Measurements from ENCODE around the gene RAX2. TPM values are rescaled to one million over a fixed set of nuclear protein-coding genes. Genes with fewer than 3 reads are reported as not detected.

Gene RAX2
- polyA plus RNA-seq, 2 donors = not detected

GRCh38 chr19:3803986-3804385 is 32.0 kb upstream of the RAX2 start:
- H3K36me3 ChIP-seq (ENCODE audit: control insufficient read depth in 2 of 2, insufficient read depth in 2 of 2, low read length in 1 of 2) = no peaks in the 10 kb centered on the region

GRCh38 chr19:3803114-3803888 is 31.3 kb upstream of the RAX2 start:
- Histone ChIP-seq H3K27me3 (ENCODE audit: control insufficient read depth in 1 of 2, insufficient read depth in 2 of 2, low read length in 2 of 2) (no peaks in the 10 kb centered on the region), H3K4me1 (ENCODE audit: control insufficient read depth in 2 of 2, insufficient read depth in 2 of 2, low read length in 1 of 2) (peaks cover 0 to 20% of the 10 kb centered on the region in 2 donors), H3K9me3 (ENCODE audit: control insufficient read depth in 2 of 2, insufficient read depth in 1 of 2, low read depth in 1 of 2, low read length in 1 of 2) (peaks cover 0 to 2% of the 10 kb centered on the region in 2 donors), H3K36me3 (ENCODE audit: control insufficient read depth in 2 of 2, insufficient read depth in 2 of 2, low read length in 1 of 2) (no peaks in the 10 kb centered on the region), H3K27ac (ENCODE audit: low read depth in 2 of 2, low read length in 1 of 2) (no peak overlapping the region), H3K4me3 (ENCODE audit: low read depth in 1 of 2, low read length in 2 of 2) (no peak overlapping the region)
- 84 to 87% methylated on average over 21 to 24 of the region's 24 CpGs for WGBS, 2 donors

More at GRCh38 chr19:3803986-3804385, 32.0 kb upstream of the RAX2 start:
- H3K4me1 ChIP-seq (ENCODE audit: control insufficient read depth in 2 of 2, insufficient read depth in 2 of 2, low read length in 1 of 2) = peaks cover 0 to 24% of the 10 kb centered on the region in 2 donors
- no peak overlapping the region for H3K4me3 ChIP-seq (ENCODE audit: low read depth in 1 of 2, low read length in 2 of 2)
- H3K27me3 ChIP-seq (ENCODE audit: control insufficient read depth in 1 of 2, insufficient read depth in 2 of 2, low read length in 2 of 2) = no peaks in the 10 kb centered on the region
- 69 to 73% methylated on average over 10 of the region's 10 CpGs for WGBS, 2 donors
- no peak overlapping the region for H3K27ac ChIP-seq (ENCODE audit: low read depth in 2 of 2, low read length in 1 of 2)
- peaks cover 0 to 2% of the 10 kb centered on the region in 2 donors for H3K9me3 ChIP-seq (ENCODE audit: control insufficient read depth in 2 of 2, insufficient read depth in 1 of 2, low read depth in 1 of 2, low read length in 1 of 2)

- Histone ChIP-seq H3K36me3 (ENCODE audit: control insufficient read depth in 2 of 2, insufficient read depth in 2 of 2, low read length in 1 of 2) (no peaks in the 10 kb centered on the region), H3K4me1 (ENCODE audit: control insufficient read depth in 2 of 2, insufficient read depth in 2 of 2, low read length in 1 of 2) (peaks cover 0 to 9% of the 10 kb centered on the region in 2 donors), H3K4me3 (ENCODE audit: low read depth in 1 of 2, low read length in 2 of 2) (no peak overlapping the region), H3K27me3 (ENCODE audit: control insufficient read depth in 1 of 2, insufficient read depth in 2 of 2, low read length in 2 of 2) (no peaks in the 10 kb centered on the region), H3K27ac (ENCODE audit: low read depth in 2 of 2, low read length in 1 of 2) (no peak overlapping the region), H3K9me3 (ENCODE audit: control insufficient read depth in 2 of 2, insufficient read depth in 1 of 2, low read depth in 1 of 2, low read length in 1 of 2) (no peaks in the 10 kb centered on the region)
- 3 to 4% methylated on average over 46 of the region's 46 CpGs for WGBS, 2 donors
Observed at GRCh38 chr19:3801412-3802096, 29.5 kb upstream of the RAX2 start.

- Histone ChIP-seq H3K4me1 (ENCODE audit: control insufficient read depth in 2 of 2, insufficient read depth in 2 of 2, low read length in 1 of 2) (peaks cover 0 to 9% of the 10 kb centered on the region in 2 donors), H3K27me3 (ENCODE audit: control insufficient read depth in 1 of 2, insufficient read depth in 2 of 2, low read length in 2 of 2) (no peaks in the 10 kb centered on the region), H3K9me3 (ENCODE audit: control insufficient read depth in 2 of 2, insufficient read depth in 1 of 2, low read depth in 1 of 2, low read length in 1 of 2) (no peaks in the 10 kb centered on the region), H3K27ac (ENCODE audit: low read depth in 2 of 2, low read length in 1 of 2) (no peak overlapping the region), H3K36me3 (ENCODE audit: control insufficient read depth in 2 of 2, insufficient read depth in 2 of 2, low read length in 1 of 2) (no peaks in the 10 kb centered on the region), H3K4me3 (ENCODE audit: low read depth in 1 of 2, low read length in 2 of 2) (no peak overlapping the region)
- WGBS, 2 donors = 32 to 36% methylated on average over 21 of the region's 21 CpGs
Observed at GRCh38 chr19:3800996-3801395, 29.0 kb upstream of the RAX2 start.

GRCh38 chr19:3798137-3798536 is 26.1 kb upstream of the RAX2 start:
- Histone ChIP-seq H3K4me1 (ENCODE audit: control insufficient read depth in 2 of 2, insufficient read depth in 2 of 2, low read length in 1 of 2) (peaks cover 0 to 9% of the 10 kb centered on the region in 2 donors), H3K9me3 (ENCODE audit: control insufficient read depth in 2 of 2, insufficient read depth in 1 of 2, low read depth in 1 of 2, low read length in 1 of 2) (no peaks in the 10 kb centered on the region), H3K36me3 (ENCODE audit: control insufficient read depth in 2 of 2, insufficient read depth in 2 of 2, low read length in 1 of 2) (no peaks in the 10 kb centered on the region), H3K27ac (ENCODE audit: low read depth in 2 of 2, low read length in 1 of 2) (no peak overlapping the region), H3K4me3 (ENCODE audit: low read depth in 1 of 2, low read length in 2 of 2) (no peak overlapping the region), H3K27me3 (ENCODE audit: control insufficient read depth in 1 of 2, insufficient read depth in 2 of 2, low read length in 2 of 2) (no peaks in the 10 kb centered on the region)
- WGBS, 2 donors = 60 to 63% methylated on average over 6 of the region's 6 CpGs

GRCh38 chr19:3796358-3796757 is 24.3 kb upstream of the RAX2 start:
- H3K27me3 ChIP-seq (ENCODE audit: control insufficient read depth in 1 of 2, insufficient read depth in 2 of 2, low read length in 2 of 2) = no peaks in the 10 kb centered on the region
- H3K4me3 ChIP-seq (ENCODE audit: low read depth in 1 of 2, low read length in 2 of 2) = no peak overlapping the region
- no peak overlapping the region for H3K27ac ChIP-seq (ENCODE audit: low read depth in 2 of 2, low read length in 1 of 2)
- 95 to 98% methylated on average over 2 of the region's 2 CpGs for WGBS, 2 donors
- H3K4me1 ChIP-seq (ENCODE audit: control insufficient read depth in 2 of 2, insufficient read depth in 2 of 2, low read length in 1 of 2) = peaks cover 0 to 3% of the 10 kb centered on the region in 2 donors
- no peaks in the 10 kb centered on the region for H3K36me3 ChIP-seq (ENCODE audit: control insufficient read depth in 2 of 2, insufficient read depth in 2 of 2, low read length in 1 of 2)
- H3K9me3 ChIP-seq (ENCODE audit: control insufficient read depth in 2 of 2, insufficient read depth in 1 of 2, low read depth in 1 of 2, low read length in 1 of 2) = no peaks in the 10 kb centered on the region

- 90 to 92% methylated on average over 3 of the region's 3 CpGs for WGBS, 2 donors
- Histone ChIP-seq H3K4me3 (ENCODE audit: low read depth in 1 of 2, low read length in 2 of 2) (no peak overlapping the region), H3K36me3 (ENCODE audit: control insufficient read depth in 2 of 2, insufficient read depth in 2 of 2, low read length in 1 of 2) (no peaks in the 10 kb centered on the region), H3K9me3 (ENCODE audit: control insufficient read depth in 2 of 2, insufficient read depth in 1 of 2, low read depth in 1 of 2, low read length in 1 of 2) (peaks cover 0 to 4% of the 10 kb centered on the region in 2 donors), H3K27me3 (ENCODE audit: control insufficient read depth in 1 of 2, insufficient read depth in 2 of 2, low read length in 2 of 2) (no peaks in the 10 kb centered on the region), H3K27ac (ENCODE audit: low read depth in 2 of 2, low read length in 1 of 2) (no peak overlapping the region), H3K4me1 (ENCODE audit: control insufficient read depth in 2 of 2, insufficient read depth in 2 of 2, low read length in 1 of 2) (no peaks in the 10 kb centered on the region)
Observed at GRCh38 chr19:3793799-3794198, 21.8 kb upstream of the RAX2 start.

GRCh38 chr19:3792114-3792513 is 20.1 kb upstream of the RAX2 start:
- Histone ChIP-seq H3K36me3 (ENCODE audit: control insufficient read depth in 2 of 2, insufficient read depth in 2 of 2, low read length in 1 of 2) (no peaks in the 10 kb centered on the region), H3K4me1 (ENCODE audit: control insufficient read depth in 2 of 2, insufficient read depth in 2 of 2, low read length in 1 of 2) (no peaks in the 10 kb centered on the region), H3K27ac (ENCODE audit: low read depth in 2 of 2, low read length in 1 of 2) (no peak overlapping the region), H3K4me3 (ENCODE audit: low read depth in 1 of 2, low read length in 2 of 2) (no peak overlapping the region), H3K9me3 (ENCODE audit: control insufficient read depth in 2 of 2, insufficient read depth in 1 of 2, low read depth in 1 of 2, low read length in 1 of 2) (peaks cover 0 to 4% of the 10 kb centered on the region in 2 donors), H3K27me3 (ENCODE audit: control insufficient read depth in 1 of 2, insufficient read depth in 2 of 2, low read length in 2 of 2) (no peaks in the 10 kb centered on the region)
- 71 to 73% methylated on average over 3 of the region's 3 CpGs for WGBS, 2 donors

GRCh38 chr19:3790941-3791340 is 18.9 kb upstream of the RAX2 start:
- H3K27me3 ChIP-seq (ENCODE audit: control insufficient read depth in 1 of 2, insufficient read depth in 2 of 2, low read length in 2 of 2) = no peaks in the 10 kb centered on the region
- H3K27ac ChIP-seq (ENCODE audit: low read depth in 2 of 2, low read length in 1 of 2) = no peak overlapping the region
- H3K36me3 ChIP-seq (ENCODE audit: control insufficient read depth in 2 of 2, insufficient read depth in 2 of 2, low read length in 1 of 2) = no peaks in the 10 kb centered on the region
- 76 to 87% methylated on average over 7 of the region's 7 CpGs for WGBS, 2 donors
- peaks cover 0 to 4% of the 10 kb centered on the region in 2 donors for H3K9me3 ChIP-seq (ENCODE audit: control insufficient read depth in 2 of 2, insufficient read depth in 1 of 2, low read depth in 1 of 2, low read length in 1 of 2)
- H3K4me1 ChIP-seq (ENCODE audit: control insufficient read depth in 2 of 2, insufficient read depth in 2 of 2, low read length in 1 of 2) = no peaks in the 10 kb centered on the region
- no peak overlapping the region for H3K4me3 ChIP-seq (ENCODE audit: low read depth in 1 of 2, low read length in 2 of 2)

Data from esophagus (tissue), 2 donors.